Activated CD4-positive, alpha-beta T cell treated with anti-CD3 and anti-CD28 coated beads, Interleukin-2, amount 50 U/mL, for 24 hours (primary cell): ENCODE results near the gene AMD1.

Source experiments
- DNase-seq, 2 donors: peaks; one replicate each; pipeline ENCODE4 v3.0.0-alpha.2; 2020; ENCODE audit warnings: low read depth in 1 of 2, low spot score in 1 of 2

Gene AMD1

DNA sequence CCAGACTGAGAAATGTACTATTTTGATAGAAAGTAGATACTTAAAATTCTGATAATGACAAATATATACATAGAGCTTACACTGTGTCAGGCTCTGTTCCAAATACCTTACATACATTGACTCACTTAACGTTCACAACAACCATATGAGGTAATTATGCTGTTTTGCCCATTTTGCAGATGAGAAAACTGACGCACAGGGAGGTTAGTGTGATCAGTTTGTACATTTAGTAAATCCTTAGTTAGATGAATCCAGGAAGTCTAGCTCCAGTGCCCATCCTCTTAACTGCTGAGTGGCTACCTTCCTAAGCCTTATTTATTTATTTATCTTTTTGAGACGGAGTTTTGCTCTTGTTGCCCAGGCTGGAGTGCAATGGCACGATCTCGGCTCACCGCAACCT, 60.6 kb downstream of the AMD1 start:
- DNase-seq = no peak

DNA sequence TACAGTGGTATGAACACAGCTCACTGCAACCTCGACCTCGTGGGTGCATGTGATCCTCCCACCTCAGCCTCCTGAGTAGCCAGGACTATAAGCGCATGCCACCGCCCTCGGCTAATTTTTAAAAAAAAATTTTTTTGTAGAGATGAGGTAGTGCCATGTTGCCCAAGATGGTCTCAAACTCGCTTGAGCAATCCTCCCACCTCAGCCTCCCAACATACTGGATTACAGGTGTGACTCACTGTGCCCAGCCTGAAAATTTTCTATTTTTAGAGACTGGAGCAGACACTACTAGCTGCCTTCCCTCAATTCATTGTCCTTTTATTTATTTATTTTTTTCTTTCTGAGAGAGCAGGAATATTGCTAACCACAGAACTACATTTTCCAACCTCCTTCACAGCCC, 63.6 kb downstream of the AMD1 start:
- no peak for DNase-seq

DNA sequence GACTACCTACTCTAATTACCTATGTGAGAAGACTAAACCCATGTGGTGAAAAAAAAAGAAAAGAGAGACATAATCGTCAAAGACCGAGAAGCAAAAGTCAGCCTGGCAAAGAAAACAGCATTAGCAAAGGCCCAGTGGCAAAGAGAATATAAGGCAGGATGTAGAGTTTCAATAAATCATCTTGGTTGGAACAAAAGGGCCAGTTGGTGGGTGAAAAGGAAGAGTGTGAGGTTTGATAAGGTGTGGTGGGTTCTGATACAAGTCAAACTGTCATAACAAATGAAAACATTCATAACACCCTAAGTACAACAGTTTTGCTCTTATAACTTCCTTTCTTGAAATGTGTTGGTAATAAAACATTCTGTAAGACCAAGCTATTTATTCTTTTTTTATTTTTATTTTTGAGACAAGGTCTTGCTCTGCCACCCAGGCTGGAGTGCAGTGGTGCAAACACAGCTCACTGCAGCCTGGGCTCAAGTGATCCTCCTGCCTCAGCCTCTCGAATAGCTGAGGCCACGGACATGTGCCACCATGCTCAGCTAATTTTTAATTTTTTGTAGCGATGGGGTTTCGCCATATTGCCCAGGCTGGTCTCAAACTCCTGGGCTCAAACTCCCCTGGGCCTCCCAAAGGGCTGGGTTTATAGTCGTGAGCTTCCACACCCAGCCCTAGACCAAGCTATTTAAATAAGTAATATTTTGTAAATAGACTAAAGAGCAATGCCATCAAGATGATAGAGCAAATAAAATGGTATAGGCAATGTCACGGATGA, 65.0 kb downstream of the AMD1 start:
- no peak for DNase-seq

DNA sequence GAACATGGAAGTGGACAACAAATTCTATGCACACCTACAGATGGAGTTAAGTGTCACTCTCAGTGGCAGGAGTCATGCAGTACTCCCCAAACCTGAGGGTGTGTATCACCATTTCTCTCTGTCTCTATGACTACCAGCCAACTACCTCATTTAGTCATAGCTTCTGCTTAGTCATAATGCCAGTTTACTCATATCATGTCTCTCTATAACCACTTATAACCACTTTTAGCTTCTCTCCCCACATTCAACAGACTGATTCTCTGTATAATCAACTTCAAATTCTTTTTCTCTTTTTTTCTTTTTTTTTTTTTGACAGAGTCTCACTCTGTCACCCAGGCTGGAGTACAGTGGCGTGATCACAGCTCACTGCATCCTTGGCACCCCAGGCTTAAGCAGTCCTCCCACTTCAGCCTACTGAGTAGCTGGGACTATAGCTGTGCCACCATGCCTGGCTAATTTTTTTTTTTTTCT, 70.1 kb downstream of the AMD1 start:
- DNase-seq = peak in 1 of 2 donors; percentile 59
